ENCODE data around the gene CCDC3. TPM values are rescaled to one million over a fixed set of nuclear protein-coding genes. Genes with fewer than 3 reads are reported as not detected.

CCDC3 gene
- total and polyA plus RNA-seq, 3 donors from 2014 or later: 30.6 to 35.5 (median 33.3) TPM

- intact Hi-C loops (cut with DNase I; ENCODE audit: low total_unique reads): no loop called here
- DNase-seq: no peak
- no peak for TF ChIP-seq POLR2A (IDR thresholded peaks at IDR 0.05)
- TF ChIP-seq, protein P1, sequence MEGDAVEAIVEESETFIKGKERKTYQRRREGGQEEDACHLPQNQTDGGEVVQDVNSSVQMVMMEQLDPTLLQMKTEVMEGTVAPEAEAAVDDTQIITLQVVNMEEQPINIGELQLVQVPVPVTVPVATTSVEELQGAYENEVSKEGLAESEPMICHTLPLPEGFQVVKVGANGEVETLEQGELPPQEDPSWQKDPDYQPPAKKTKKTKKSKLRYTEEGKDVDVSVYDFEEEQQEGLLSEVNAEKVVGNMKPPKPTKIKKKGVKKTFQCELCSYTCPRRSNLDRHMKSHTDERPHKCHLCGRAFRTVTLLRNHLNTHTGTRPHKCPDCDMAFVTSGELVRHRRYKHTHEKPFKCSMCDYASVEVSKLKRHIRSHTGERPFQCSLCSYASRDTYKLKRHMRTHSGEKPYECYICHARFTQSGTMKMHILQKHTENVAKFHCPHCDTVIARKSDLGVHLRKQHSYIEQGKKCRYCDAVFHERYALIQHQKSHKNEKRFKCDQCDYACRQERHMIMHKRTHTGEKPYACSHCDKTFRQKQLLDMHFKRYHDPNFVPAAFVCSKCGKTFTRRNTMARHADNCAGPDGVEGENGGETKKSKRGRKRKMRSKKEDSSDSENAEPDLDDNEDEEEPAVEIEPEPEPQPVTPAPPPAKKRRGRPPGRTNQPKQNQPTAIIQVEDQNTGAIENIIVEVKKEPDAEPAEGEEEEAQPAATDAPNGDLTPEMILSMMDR (IDR thresholded peaks at IDR 0.05): no peak
Measured at GRCh38 chr10:12961416-12962205, 39.9 kb downstream of the CCDC3 start.

DNA sequence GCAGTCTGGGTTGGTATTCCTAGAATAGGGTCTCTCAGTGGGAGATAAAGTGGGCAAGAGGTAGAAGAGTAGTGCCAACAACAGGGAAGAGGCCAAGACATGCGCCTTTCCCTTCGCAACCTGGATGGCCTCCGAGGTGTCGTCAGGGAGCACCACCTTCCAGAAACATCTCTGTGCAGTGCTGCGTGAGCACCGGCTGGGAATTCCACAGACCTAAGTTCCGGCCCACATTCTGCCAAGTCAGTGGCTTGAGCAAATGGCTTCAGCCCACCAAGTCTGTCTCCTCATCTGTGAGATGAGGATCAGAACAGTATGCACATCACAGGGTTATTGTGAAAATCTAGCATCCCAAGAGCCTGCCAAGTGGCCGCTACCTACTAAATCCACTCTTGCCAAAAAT, 40.6 kb downstream of the CCDC3 start:
- H3K27me3 ChIP-seq: no peaks in the 10 kb centered on the region
- peak; percentile 40 for DNase-seq
- peaks cover 30% of the 10 kb centered on the region for H3K4me1 ChIP-seq
- no peak overlapping the region for H3K4me3 ChIP-seq
- TF ChIP-seq, protein P1 (IDR thresholded peaks at IDR 0.05): no peak
- no peak for TF ChIP-seq POLR2A (IDR thresholded peaks at IDR 0.05)
- intact Hi-C loops (cut with DNase I; ENCODE audit: low total_unique reads): no loop called here
- H3K36me3 ChIP-seq (ENCODE audit: low read depth, missing control alignments): no peaks in the 10 kb centered on the region
- H3K27ac ChIP-seq: peak overlapping the region; percentile 57 to 79
- WGBS, 2 donors: 68 to 69% methylated on average over 8 of the region's 8 CpGs
- H3K9me3 ChIP-seq: no peaks in the 10 kb centered on the region

More at GRCh38 chr10:12961416-12962205, 39.9 kb downstream of the CCDC3 start:
- peaks cover 30% of the 10 kb centered on the region for H3K4me1 ChIP-seq
- H3K9me3 ChIP-seq: no peaks in the 10 kb centered on the region
- no peaks in the 10 kb centered on the region for H3K36me3 ChIP-seq (ENCODE audit: low read depth, missing control alignments)
- whole genome bisulfite sequencing, 2 donors: 56 to 64% methylated on average over 7 of the region's 7 CpGs
- H3K27me3 ChIP-seq: no peaks in the 10 kb centered on the region
- no peak overlapping the region for H3K4me3 ChIP-seq
- peak overlapping the region; percentile 57 to 79 for H3K27ac ChIP-seq

GRCh38 chr10:12960334-12960898, 41.1 kb downstream of the CCDC3 start:
- peak overlapping the region; percentile 57 to 79 for H3K27ac ChIP-seq
- WGBS, 2 donors: 37 to 52% methylated on average over 12 to 15 of the region's 15 CpGs

DNA sequence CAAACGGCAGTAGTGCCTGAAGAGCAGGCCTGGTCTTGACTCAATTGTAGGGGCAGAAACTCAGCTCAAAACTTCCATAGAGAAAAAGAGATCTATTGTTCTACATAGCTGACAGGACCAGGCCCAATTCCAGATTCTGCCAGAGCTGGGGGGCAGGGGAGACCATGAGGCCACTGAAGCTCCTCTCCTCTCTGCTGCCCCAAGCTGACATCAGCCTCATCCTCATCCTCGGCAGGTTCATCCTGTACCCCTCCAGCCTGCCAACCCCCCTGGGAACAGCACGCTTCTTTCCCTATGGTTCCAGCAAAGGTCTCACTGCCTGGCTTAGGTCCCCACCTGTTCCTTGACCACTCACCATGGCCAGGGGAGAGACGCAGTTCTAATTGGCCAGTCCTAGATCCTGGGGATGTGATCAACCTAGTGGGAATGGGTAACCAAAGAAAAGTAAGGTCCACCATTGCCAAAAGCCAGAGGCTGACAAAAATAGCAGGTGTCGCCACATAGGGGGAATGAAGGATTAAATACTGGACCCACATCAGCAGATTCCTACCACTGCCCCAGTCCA, 42.9 kb downstream of the CCDC3 start:
- no peak for DNase-seq
- H3K36me3 ChIP-seq (ENCODE audit: low read depth, missing control alignments): no peaks in the 10 kb centered on the region
- TF ChIP-seq POLR2A (IDR thresholded peaks at IDR 0.05): no peak
- TF ChIP-seq, protein P1 (IDR thresholded peaks at IDR 0.05): no peak
- H3K27ac ChIP-seq: no peak overlapping the region
- H3K4me1 ChIP-seq: peaks cover 30% of the 10 kb centered on the region
- WGBS, 2 donors: 89 to 92% methylated on average over 5 of the region's 5 CpGs
- no peaks in the 10 kb centered on the region for H3K27me3 ChIP-seq
- H3K9me3 ChIP-seq: no peaks in the 10 kb centered on the region
- intact Hi-C loops (cut with DNase I; ENCODE audit: low total_unique reads): no loop called here
- no peak overlapping the region for H3K4me3 ChIP-seq

More at GRCh38 chr10:12960334-12960898, 41.1 kb downstream of the CCDC3 start:
- intact Hi-C loops (cut with DNase I; ENCODE audit: low total_unique reads): no loop called here
- no peaks in the 10 kb centered on the region for H3K36me3 ChIP-seq (ENCODE audit: low read depth, missing control alignments)
- TF ChIP-seq, protein P1 (IDR thresholded peaks at IDR 0.05): no peak
- no peak for TF ChIP-seq POLR2A (IDR thresholded peaks at IDR 0.05)
- DNase-seq: peak; percentile 79
- H3K9me3 ChIP-seq: no peaks in the 10 kb centered on the region
- no peak overlapping the region for H3K4me3 ChIP-seq
- peaks cover 30% of the 10 kb centered on the region for H3K4me1 ChIP-seq
- H3K27me3 ChIP-seq: no peaks in the 10 kb centered on the region
